ENCODE data around the gene EZH1.
"Not testable (repeated sequence)": the region's sequence is repeated elsewhere in the genome, so short reads cannot be mapped to it uniquely, and the experiment has no call there.

Gene EZH1

GRCh38 chr17:42670789-42671657, 73.8 kb downstream of the EZH1 start:
- DNase-seq (ENCODE audit: insufficient read length) (no peak), FAIRE-seq (no peak)
- TF ChIP-seq TAF1 (IDR thresholded peaks at IDR 0.05; ENCODE audit: borderline replicate concordance, low read depth, low read length) = no peak
- no peak for TF ChIP-seq POLR2A (IDR thresholded peaks at IDR 0.05; ENCODE audit: low read depth, low read length)

DNA sequence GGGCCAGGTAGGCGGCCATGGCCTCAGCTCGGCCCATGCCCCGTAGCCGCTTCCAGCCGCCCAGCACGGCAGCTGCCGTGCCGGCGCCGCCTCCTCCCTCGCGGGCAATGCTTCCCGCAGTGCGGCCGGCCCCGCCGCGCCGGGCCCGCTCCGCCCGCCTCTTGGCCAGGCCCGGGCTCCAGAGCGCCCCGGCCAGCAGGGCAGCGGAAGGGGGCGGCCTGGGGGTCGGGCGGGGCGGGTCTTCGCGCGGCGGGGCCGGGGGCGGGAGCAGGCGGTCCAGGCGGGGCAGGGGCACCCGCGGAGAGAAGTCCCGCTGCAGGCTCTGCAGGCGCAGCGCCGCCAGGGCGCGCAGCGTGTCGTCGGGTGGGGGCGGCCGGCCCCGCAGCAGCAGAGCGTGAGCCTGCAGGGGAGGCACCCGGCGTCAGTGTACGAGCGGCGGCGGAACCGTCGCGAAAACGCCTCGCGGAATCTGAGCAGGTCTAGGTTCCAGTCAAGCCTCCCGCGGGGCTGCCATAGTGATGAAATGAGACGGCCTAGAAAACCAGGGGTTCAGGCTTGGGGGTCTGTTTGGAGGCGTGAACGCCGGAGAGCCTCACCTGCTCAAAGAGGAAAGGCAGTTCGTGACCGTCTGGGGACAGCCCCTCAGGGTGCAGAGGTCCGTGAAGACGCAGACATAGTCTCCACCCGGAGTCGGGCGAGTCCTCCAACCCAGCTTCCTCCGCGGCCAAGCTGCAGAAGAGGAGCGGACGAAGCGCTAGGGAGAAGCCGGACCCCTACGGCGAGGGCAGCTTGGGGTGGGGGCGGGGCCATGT, 74.7 kb downstream of the EZH1 start:
- DNase-seq (ENCODE audit: insufficient read length) (peak; percentile 69), FAIRE-seq (peak; percentile 87)
- TF ChIP-seq POLR2AphosphoS5 (IDR thresholded peaks at IDR 0.05; ENCODE audit: low read depth, low read length) = no peak
- TF ChIP-seq TAF1 (IDR thresholded peaks at IDR 0.05; ENCODE audit: borderline replicate concordance, low read depth, low read length) = no peak

DNA sequence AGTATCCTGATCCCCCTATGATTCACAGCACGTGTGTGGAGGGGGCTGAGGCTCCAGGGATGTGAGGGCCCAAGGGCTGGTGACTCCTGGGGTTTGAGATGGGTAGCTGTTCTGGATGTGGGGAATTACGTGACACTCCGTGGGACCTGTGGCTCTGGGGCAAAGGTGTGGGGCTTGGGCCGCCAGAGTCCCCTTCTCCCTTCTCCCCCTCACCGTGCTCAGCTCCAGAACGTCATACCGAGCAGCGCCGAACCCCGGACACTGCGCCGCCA, 75.2 kb downstream of the EZH1 start:
- DNase-seq (ENCODE audit: insufficient read length) (no peak), FAIRE-seq (no peak)
- TF ChIP-seq POLR2A (IDR thresholded peaks at IDR 0.05; ENCODE audit: low read depth, low read length) (no peak), TAF1 (IDR thresholded peaks at IDR 0.05; ENCODE audit: borderline replicate concordance, low read depth, low read length) (no peak), POLR2AphosphoS5 (IDR thresholded peaks at IDR 0.05; ENCODE audit: low read depth, low read length) (no peak)

DNA sequence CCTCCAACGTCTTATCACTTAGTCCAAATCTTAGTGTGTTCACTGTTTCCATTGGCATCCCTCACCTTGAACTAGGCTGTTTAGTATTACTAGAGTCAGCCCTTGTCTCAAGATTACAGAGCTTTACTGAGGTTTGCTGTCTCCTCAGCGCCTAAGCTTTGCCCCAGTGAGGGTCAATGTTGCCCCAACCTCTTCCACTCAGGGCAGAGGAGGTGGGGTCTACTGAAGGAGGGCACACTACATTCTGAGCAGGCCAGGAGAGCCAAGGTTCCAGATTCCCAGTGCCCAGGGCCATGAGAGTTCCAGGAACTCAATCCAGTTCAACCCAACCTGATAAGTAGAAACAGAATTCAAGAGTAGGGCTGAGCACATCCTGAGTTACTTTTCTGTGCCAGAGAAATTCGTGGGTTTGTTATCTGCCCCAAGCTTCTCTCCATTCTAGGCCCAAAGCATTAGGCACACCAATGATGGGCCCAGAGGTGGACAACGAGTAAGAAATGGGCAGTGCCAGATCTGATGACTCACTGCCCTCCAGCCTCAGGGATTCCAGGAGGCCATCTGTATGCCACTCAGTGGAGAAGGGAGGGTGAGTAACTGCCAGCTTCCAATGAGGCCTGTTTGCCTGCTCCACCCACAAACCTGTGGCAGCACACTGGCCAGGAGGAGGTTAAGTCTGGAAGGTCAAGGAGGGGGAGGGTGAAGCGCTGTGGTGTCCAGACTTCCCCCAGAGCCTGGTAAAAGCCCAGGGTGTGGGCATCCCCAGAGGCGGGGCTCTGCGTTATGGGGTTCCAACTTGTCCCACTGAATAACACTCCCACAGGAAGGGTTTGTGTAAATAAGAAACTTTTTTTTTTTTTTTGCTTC, 77.5 kb downstream of the EZH1 start:
- DNase-seq (ENCODE audit: insufficient read length) (no peak), FAIRE-seq (no peak)
- TF ChIP-seq POLR2AphosphoS5 (IDR thresholded peaks at IDR 0.05; ENCODE audit: low read depth, low read length) (no peak), POLR2A (IDR thresholded peaks at IDR 0.05; ENCODE audit: low read depth, low read length) (no peak), TAF1 (IDR thresholded peaks at IDR 0.05; ENCODE audit: borderline replicate concordance, low read depth, low read length) (no peak)

GRCh38 chr17:42666126-42666525, 78.7 kb downstream of the EZH1 start:
- not testable (repeated sequence) for FAIRE-seq; DNase-seq (ENCODE audit: insufficient read length)

DNA sequence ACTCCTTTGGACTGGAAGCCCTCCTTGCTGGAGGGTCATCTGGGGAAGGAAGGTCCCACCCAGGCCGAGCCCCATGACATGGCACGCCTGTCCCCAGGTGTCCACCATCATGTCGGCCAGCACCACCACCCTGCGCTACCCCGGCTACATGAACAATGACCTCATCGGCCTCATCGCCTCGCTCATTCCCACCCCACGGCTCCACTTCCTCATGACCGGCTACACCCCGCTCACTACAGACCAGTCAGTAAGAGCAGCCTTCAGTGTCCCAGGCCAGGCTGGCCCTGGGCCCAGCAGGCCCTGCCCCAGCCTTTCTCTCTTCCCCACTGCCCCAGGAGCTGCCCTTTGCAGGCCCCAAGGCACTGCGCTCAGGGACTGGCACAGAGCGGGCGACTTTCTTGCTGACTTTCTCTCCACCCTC, 79.2 kb downstream of the EZH1 start:
- DNase-seq (ENCODE audit: insufficient read length) = no peak
- TF ChIP-seq TAF1 (IDR thresholded peaks at IDR 0.05; ENCODE audit: borderline replicate concordance, low read depth, low read length) (no peak), POLR2A (IDR thresholded peaks at IDR 0.05; ENCODE audit: low read depth, low read length) (no peak), POLR2AphosphoS5 (IDR thresholded peaks at IDR 0.05; ENCODE audit: low read depth, low read length) (no peak)
- no peak for FAIRE-seq

- DNase-seq (ENCODE audit: insufficient read length) = no peak
- FAIRE-seq = no peak
- TF ChIP-seq POLR2AphosphoS5 (IDR thresholded peaks at IDR 0.05; ENCODE audit: low read depth, low read length) = no peak
- no peak for TF ChIP-seq POLR2A (IDR thresholded peaks at IDR 0.05; ENCODE audit: low read depth, low read length)
- no peak for TF ChIP-seq TAF1 (IDR thresholded peaks at IDR 0.05; ENCODE audit: borderline replicate concordance, low read depth, low read length)
These were observed 84.0 kb downstream of the EZH1 start for GRCh38 chr17:42660692-42661345.

DNA sequence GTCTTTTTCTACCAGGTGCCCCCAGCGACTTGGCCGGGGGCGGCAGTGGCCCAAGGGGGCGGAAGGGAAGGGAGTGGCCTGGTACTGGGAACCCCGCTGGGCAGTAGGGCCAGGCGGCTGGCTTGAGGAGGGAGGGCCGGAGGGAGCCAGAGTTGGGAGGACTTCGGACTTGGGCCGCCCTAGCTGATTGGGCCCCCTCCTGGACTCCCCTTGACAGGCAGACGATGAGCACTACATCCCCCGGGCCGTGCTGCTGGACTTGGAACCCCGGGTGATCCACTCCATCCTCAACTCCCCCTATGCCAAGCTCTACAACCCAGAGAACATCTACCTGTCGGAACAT, 84.9 kb downstream of the EZH1 start:
- FAIRE-seq = peak; percentile 85
- DNase-seq (ENCODE audit: insufficient read length) = not testable (repeated sequence)

DNA sequence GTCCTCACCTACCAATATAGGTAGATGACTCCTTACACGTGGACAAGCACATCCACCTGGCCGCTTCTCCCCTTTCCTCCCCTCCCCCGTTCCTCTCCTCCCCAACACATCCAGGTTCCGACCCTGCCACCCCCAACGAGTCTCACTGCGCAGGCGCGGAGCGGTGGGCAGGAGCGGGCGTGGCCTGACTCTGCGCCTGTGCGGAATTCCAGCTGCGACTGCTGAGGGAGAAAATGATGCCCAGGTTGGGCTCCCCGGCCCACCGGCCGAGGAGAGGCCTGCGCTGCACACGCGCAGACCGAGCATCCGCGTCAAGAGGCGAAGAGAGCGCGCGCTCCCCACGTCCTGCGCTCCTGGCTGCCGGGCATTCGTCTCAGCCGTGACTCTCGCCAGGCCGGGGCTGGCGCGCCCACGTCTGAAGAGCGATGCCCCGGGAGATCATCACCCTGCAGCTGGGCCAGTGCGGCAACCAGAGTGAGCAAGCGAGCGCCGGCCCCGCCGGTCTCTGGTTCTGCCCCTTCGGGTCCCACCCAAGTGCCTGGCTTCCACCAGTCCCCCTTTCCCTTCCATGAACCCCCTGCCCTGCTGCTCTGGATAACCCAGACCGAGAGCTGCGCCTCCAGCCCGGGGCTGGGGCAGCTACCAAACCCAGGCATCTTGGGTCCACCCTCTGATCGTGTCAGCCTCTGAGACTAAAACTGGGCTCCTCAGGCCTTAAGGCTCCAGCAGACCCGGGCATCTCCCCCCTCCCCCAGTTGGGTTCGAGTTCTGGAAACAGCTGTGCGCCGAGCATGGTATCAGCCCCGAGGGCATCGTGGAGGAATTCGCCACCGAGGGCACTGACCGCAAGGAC, 85.5 kb downstream of the EZH1 start, which contains the start of gene TUBG2:
Gene TUBG2 (plus strand): TSS at position 206 of the 853 bp plus-strand sequence. CDS start 220 bp downstream, at position 426.
- TF ChIP-seq TAF1 (IDR thresholded peaks at IDR 0.05; ENCODE audit: borderline replicate concordance, low read depth, low read length) = no peak
- TF ChIP-seq POLR2A (IDR thresholded peaks at IDR 0.05; ENCODE audit: low read depth, low read length) = peak; percentile 60; the same call in 1 of the 2 replicates
- no peak for TF ChIP-seq POLR2AphosphoS5 (IDR thresholded peaks at IDR 0.05; ENCODE audit: low read depth, low read length)
- FAIRE-seq (peak; percentile 88), DNase-seq (ENCODE audit: insufficient read length) (peak; percentile 86)

DNA sequence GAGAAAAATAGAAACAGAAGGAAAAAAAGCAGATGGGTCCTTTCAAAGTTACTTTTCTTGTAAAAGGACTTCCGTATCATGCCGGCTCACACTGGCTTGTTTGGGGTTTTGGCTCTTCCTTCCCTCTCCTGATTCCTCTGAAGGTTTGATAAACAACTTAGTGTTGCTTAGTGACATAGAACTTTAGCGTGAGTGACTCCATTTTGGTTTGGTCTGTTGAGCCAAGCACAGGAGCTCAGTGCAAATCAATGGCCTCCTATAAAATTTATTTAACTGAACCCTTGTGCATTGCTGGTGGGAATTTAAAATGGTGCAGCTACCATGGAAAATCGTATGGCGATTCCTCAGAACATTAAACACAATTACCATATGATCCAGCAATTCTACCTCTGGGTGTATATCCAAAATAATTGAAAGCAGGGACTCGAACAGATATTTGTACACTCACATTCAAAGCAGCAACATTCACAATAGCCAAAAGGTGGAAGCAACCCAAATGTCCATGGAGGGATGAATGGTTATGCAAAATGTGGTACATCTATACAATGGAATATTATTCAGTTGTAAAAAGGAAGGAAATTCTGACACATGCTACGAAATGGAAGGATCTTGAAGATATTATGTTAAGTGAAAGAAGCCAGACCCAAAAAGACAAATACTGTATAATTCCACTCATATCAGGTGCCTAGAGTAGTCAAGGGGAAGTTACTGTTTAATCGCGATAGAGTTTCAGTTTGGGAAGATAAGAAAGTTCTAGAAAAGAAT, 86.8 kb downstream of the EZH1 start:
- no peak for TF ChIP-seq POLR2A (IDR thresholded peaks at IDR 0.05; ENCODE audit: low read depth, low read length)
- TF ChIP-seq POLR2AphosphoS5 (IDR thresholded peaks at IDR 0.05; ENCODE audit: low read depth, low read length) = no peak
- TF ChIP-seq TAF1 (IDR thresholded peaks at IDR 0.05; ENCODE audit: borderline replicate concordance, low read depth, low read length) = no peak
- DNase-seq (ENCODE audit: insufficient read length) = no peak
- FAIRE-seq = no peak

Measured in GM12892 (cell line).